AG04450 (cell line): ENCODE results near the gene FASN. TPM values are rescaled to one million over a fixed set of nuclear protein-coding genes. Genes with fewer than 3 reads are reported as not detected.

Experiments
- CTCF ChIA-PET: fragments of 300-600, 350-600 bp; formaldehyde crosslinking; extraction: SDS; loops from one replicate; lab custom pipeline; 2022; ENCODE audit warnings: antibody characterized with exemption, inconsistent platforms; lab: Charles Lee
- POLR2A ChIA-PET: fragments of 350-600 bp; formaldehyde crosslinking; extraction: SDS; loops from one replicate; lab custom pipeline; 2021; ENCODE audit warnings: antibody characterized with exemption, inconsistent platforms; lab: Yijun Ruan, JAX
- DNase-seq: peaks from one replicate; pipeline ENCODE4 v3.0.0-alpha.2; 2011; ENCODE audit warnings: low read depth, low spot score
- H3K27ac ChIP-seq: one replicate; pipeline ENCODE4 v1.5.1; 2012; ENCODE audit warnings: low read depth, low read length, control low read depth
- H3K27me3 ChIP-seq: one replicate; pipeline ENCODE4 v1.6.0; 2012; ENCODE audit warnings: low read length; ENCODE audit not compliant: control insufficient read depth, insufficient read depth
- H3K4me3 ChIP-seq: 2 replicates; pipeline ENCODE4 v1.5.1; 2011; ENCODE audit warnings: mild to moderate bottlenecking, low read depth, low read length, control low read depth
- H3K9me3 ChIP-seq: 2 replicates; pipeline ENCODE4 v1.5.1; 2012; ENCODE audit warnings: low read length; ENCODE audit not compliant: control insufficient read depth, insufficient read depth
- CTCF ChIP-seq: IDR thresholded peaks from 2 replicates; pipeline ENCODE4 v1.5.1; 2011; ENCODE audit warnings: low read depth, low read length, control low read depth, inconsistent platforms
- polyA plus RNA-seq: library from polyadenylated mRNA; depleted of rRNA; stranded (reverse); fragments of >200 nt; gene quantifications from 2 replicates; pipeline ENCODE4 v1.2.3, GENCODE V29; 2011

The FASN gene
- polyA plus RNA-seq, 1 experiment = 6.2 TPM

DNA sequence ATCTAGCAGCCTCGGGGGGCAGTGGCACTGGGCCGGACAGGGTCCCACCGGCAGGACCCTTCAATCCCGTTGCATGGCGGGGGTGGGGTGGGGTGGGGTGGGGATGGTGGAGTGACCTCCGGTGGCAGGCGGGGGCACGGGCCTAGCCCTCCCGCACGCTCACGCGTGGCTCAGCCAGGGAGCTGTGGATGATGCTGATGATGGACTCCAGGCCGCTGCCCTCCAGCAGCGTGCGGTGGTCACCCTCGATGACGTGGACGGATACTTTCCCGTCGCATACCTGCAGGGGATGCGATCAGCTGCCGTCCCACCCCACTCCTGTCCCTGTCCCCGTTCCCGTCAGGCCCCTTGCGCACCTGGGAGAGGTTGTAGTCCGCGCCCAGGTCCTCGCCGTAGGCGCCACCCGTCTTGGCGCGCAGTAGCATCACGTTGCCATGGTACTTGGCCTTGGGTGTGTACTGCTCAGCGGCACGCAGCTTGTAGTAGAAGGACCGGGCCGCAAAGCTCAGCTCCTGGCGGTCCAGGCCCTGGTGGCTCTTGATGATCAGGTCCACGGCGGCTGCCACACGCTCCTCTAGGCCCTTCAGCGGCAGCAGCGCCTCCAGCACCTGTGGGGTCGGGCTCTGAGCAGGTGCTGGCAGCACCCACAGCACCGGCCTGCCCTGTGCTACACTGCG is 18.9 kb downstream of the FASN start:
- no peak for DNase-seq
- Histone ChIP-seq H3K27me3 (no peaks in the 10 kb centered on the region), H3K9me3 (no peaks in the 10 kb centered on the region; the same call in 1 of the 2 replicates), H3K4me3 (no peak overlapping the region), H3K27ac (no peak overlapping the region)
- TF ChIP-seq CTCF = no peak
- ChIA-PET POLR2A (interaction anchor here (0.6 kb wide), 1 partner anchor 41 kb away, joined by 3 read pairs; the partner anchor contains the start of gene DCXR), CTCF (no interaction called here)

- Histone ChIP-seq H3K4me3 (no peak overlapping the region), H3K27me3 (no peaks in the 10 kb centered on the region), H3K9me3 (no peaks in the 10 kb centered on the region; the same call in 1 of the 2 replicates), H3K27ac (no peak overlapping the region)
- DNase-seq = no peak
- TF ChIP-seq CTCF = no peak
- CTCF ChIA-PET = no interaction called here
- POLR2A ChIA-PET = no interaction called here
Measured at GRCh38 chr17:82078433-82078832, 19.6 kb downstream of the FASN start.

- Histone ChIP-seq H3K27me3 (no peaks in the 10 kb centered on the region), H3K9me3 (no peaks in the 10 kb centered on the region; the same call in 1 of the 2 replicates), H3K27ac (no peak overlapping the region), H3K4me3 (no peak overlapping the region)
- DNase-seq = no peak
- TF ChIP-seq CTCF = no peak
- CTCF ChIA-PET = no interaction called here
- POLR2A ChIA-PET = interaction anchor here (1.2 kb wide), 1 partner anchor 17 kb away, joined by 3 read pairs; no protein-coding TSS in a partner anchor
Measured at GRCh38 chr17:82077617-82078358, 20.2 kb downstream of the FASN start.

- no peak for DNase-seq
- no peak overlapping the region for H3K4me3 ChIP-seq
- no peak overlapping the region for H3K27ac ChIP-seq
- H3K9me3 ChIP-seq = no peaks in the 10 kb centered on the region; the same call in 1 of the 2 replicates
- ChIA-PET POLR2A (interaction anchor here (1.2 kb wide), 1 partner anchor 17 kb away, joined by 3 read pairs; no protein-coding TSS in a partner anchor), CTCF (no interaction called here)
- H3K27me3 ChIP-seq = no peaks in the 10 kb centered on the region
- no peak for TF ChIP-seq CTCF
Measured at GRCh38 chr17:82076785-82077591, 21.0 kb downstream of the FASN start.
